ENCODE results near the gene SOX2.

- TF ChIP-seq EP300 (IDR thresholded peaks at IDR 0.05; ENCODE audit: borderline replicate concordance) (no peak), TEAD4 (IDR thresholded peaks at IDR 0.05) (no peak), RAD21 (IDR thresholded peaks at IDR 0.05; ENCODE audit: low read depth) (no peak), YY1 (IDR thresholded peaks at IDR 0.05; ENCODE audit: low read depth) (no peak), ZBTB7A (IDR thresholded peaks at IDR 0.05; ENCODE audit: low read depth) (no peak), EGR1 (IDR thresholded peaks at IDR 0.05) (no peak), TAF1 (IDR thresholded peaks at IDR 0.05; ENCODE audit: low read depth) (no peak), FOXM1 (IDR thresholded peaks at IDR 0.05; ENCODE audit: borderline replicate concordance, low read depth) (no peak), NFIC (IDR thresholded peaks at IDR 0.05) (no peak), REST (IDR thresholded peaks at IDR 0.05; ENCODE audit: low read depth) (no peak), CEBPB (IDR thresholded peaks at IDR 0.05) (no peak), USF1 (IDR thresholded peaks at IDR 0.05) (no peak)
- TF ChIP-seq, protein P1, sequence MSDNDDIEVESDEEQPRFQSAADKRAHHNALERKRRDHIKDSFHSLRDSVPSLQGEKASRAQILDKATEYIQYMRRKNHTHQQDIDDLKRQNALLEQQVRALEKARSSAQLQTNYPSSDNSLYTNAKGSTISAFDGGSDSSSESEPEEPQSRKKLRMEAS (IDR thresholded peaks at IDR 0.05), result no peak
Observed at GRCh38 chr3:181704421-181705085, 7.2 kb upstream of the SOX2 start.

All from Ishikawa (cell line).